NT2/D1 (cell line): ENCODE results near the gene PTPN14.

Experiments
- SUZ12 ChIP-seq: IDR thresholded peaks from 2 replicates; pipeline ENCODE4 v1.6.1; 2011; ENCODE audit not compliant: insufficient read length, insufficient read depth; ENCODE audit errors: extremely low read depth
- ZNF274 ChIP-seq: IDR thresholded peaks from 2 replicates; pipeline ENCODE4 v1.6.1; 2011; ENCODE audit warnings: mild to moderate bottlenecking, low read depth, low read length

DNA sequence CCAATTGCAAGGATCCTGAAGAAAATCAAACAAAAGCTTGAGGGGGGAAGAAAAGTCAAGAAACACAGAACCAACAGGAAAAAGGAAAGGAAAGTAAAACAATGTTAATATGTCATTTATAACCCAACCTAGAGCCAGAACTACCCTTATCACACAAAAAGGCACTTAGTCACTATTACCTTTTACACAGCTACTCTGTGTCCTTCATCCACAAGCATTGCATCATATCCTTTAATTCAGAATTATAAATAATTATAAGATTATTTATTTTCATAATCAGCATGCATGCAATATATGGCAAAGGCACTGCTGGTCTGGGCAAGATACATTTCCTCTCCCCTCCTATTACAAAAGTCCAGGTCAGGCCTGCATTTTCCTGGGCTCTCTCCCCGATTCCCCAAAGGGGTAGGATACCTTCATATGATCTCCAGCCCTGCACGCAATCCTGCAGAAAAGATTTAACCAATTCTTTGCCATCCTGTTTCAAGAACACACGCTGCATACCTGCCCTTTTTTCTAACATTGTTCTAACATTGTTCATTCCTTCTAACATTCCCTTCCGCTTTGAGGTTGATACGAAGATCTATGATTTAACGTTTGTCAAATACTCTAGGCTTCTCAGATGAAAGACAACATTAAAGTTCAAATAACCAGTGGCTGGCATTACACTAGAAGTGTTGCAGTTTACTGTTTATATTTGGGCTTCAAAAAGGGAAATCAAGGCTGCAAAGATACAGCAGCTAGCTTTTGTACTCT, 4.3 kb downstream of the PTPN14 start:
- TF ChIP-seq SUZ12 (no peak), ZNF274 (no peak)
